HEK293 (cell line): Measurements from ENCODE around the gene DHDH.

Source experiments
- CTCF ChIA-PET: fragments of 350-600 bp; formaldehyde crosslinking; extraction: SDS; loops from one replicate; lab custom pipeline; 2021; ENCODE audit warnings: antibody characterized with exemption; lab: Yijun Ruan, JAX
- POLR2A ChIA-PET: fragments of 300-600 bp; formaldehyde crosslinking; extraction: SDS; loops from one replicate; lab custom pipeline; 2020; ENCODE audit warnings: antibody characterized with exemption, inconsistent platforms; lab: Yijun Ruan, JAX
- H3K27ac ChIP-seq: fragments of 200-500 bp; sonication (Bioruptor generic); 2 replicates; pipeline ENCODE4 v1.5.1; 2014; ENCODE audit warnings: low read depth, low read length, control low read depth, inconsistent platforms; ENCODE audit errors: extremely low read depth
- H3K36me3 ChIP-seq, 2 experiments: fragments of 200-500 bp in 1 of 2; sonication (Bioruptor generic) in 1 of 2; 1 replicate in 1 of 2; 2 replicates in 1 of 2; pipeline ENCODE4 v1.5.1; 2014 to 2017; ENCODE audit warnings: inconsistent platforms in 2 of 2, low read length in 2 of 2; ENCODE audit not compliant: control insufficient read depth in 2 of 2, insufficient read depth in 1 of 2
- H3K4me1 ChIP-seq: fragments of 200-500 bp; sonication (Bioruptor generic); 2 replicates; pipeline ENCODE4 v1.5.1; 2014; ENCODE audit warnings: mild to moderate bottlenecking, low read length, inconsistent platforms; ENCODE audit not compliant: control insufficient read depth, insufficient read depth
- H3K4me3 ChIP-seq: 2 replicates; pipeline ENCODE4 v1.5.1; 2011; ENCODE audit warnings: low read depth, mild to moderate bottlenecking, control low read depth, low read length, moderate library complexity
- H3K9me3 ChIP-seq: fragments of 200-500 bp; sonication (Bioruptor generic); 2 replicates; pipeline ENCODE4 v1.5.1; 2014; ENCODE audit warnings: low read depth, low read length, inconsistent platforms; ENCODE audit not compliant: control insufficient read depth, insufficient read depth
- HOXA7 ChIP-seq: sonication (generic); formaldehyde crosslinking; IDR thresholded peaks from 2 replicates; pipeline ENCODE4 v1.8.1; 2022; ENCODE audit warnings: missing genetic modification reagents, borderline replicate concordance
- SETDB1 ChIP-seq: IDR thresholded peaks from one replicate; pipeline ENCODE4 v1.6.1; 2017; ENCODE audit warnings: mild to moderate bottlenecking, low read length, moderate library complexity, mixed read lengths; ENCODE audit not compliant: insufficient read length
- TCF7L2 ChIP-seq: IDR thresholded peaks from 2 replicates; pipeline ENCODE4 v1.6.1; 2011; ENCODE audit warnings: low read depth, mild to moderate bottlenecking, inconsistent platforms, low read length, moderate library complexity, borderline replicate concordance
- ZNF112 ChIP-seq: fragments of 450-650 bp; formaldehyde crosslinking; IDR thresholded peaks from 2 replicates; pipeline ENCODE4 v1.5.0; 2017; ENCODE audit warnings: missing biosample characterization, missing genetic modification characterization
- ZNF121 ChIP-seq: fragments of 450-650 bp; formaldehyde crosslinking; IDR thresholded peaks from 2 replicates; pipeline ENCODE4 v1.5.1; 2016; ENCODE audit warnings: missing biosample characterization, missing genetic modification characterization
- ZNF132 ChIP-seq: fragments of 450-650 bp; formaldehyde crosslinking; IDR thresholded peaks from 2 replicates; pipeline ENCODE4 v1.5.1; 2017; ENCODE audit warnings: missing biosample characterization, missing genetic modification characterization, borderline replicate concordance
- ZNF140 ChIP-seq: fragments of 450-650 bp; formaldehyde crosslinking; IDR thresholded peaks from 2 replicates; pipeline ENCODE4 v1.5.1; 2016; ENCODE audit warnings: missing biosample characterization, missing genetic modification characterization
- ZNF16 ChIP-seq: fragments of 450-650 bp; formaldehyde crosslinking; IDR thresholded peaks from 2 replicates; pipeline ENCODE4 v1.5.1; 2016; ENCODE audit warnings: low read depth, missing biosample characterization, missing genetic modification characterization
- ZNF174 ChIP-seq: fragments of 450-650 bp; formaldehyde crosslinking; IDR thresholded peaks from 2 replicates; pipeline ENCODE4 v1.5.0; 2017; ENCODE audit warnings: missing biosample characterization, mild to moderate bottlenecking, missing genetic modification characterization
- ZNF214 ChIP-seq: fragments of 450-650 bp; formaldehyde crosslinking; IDR thresholded peaks from 2 replicates; pipeline ENCODE4 v1.5.1; 2017; ENCODE audit warnings: missing biosample characterization, mild to moderate bottlenecking, missing genetic modification characterization, borderline replicate concordance
- ZNF239 ChIP-seq: fragments of 450-650 bp; formaldehyde crosslinking; IDR thresholded peaks from 2 replicates; pipeline ENCODE4 v1.5.1; 2016; ENCODE audit warnings: missing biosample characterization, missing genetic modification characterization
- ZNF335 ChIP-seq: fragments of 450-650 bp; formaldehyde crosslinking; conservative IDR thresholded peaks from 2 replicates; pipeline ENCODE4 v1.5.1; 2016; ENCODE audit warnings: missing biosample characterization, missing genetic modification characterization
- ZNF37A ChIP-seq: fragments of 450-650 bp; IDR thresholded peaks from 2 replicates; pipeline ENCODE4 v1.5.1; 2018; ENCODE audit warnings: missing biosample characterization, missing genetic modification characterization
- ZNF404 ChIP-seq: fragments of 450-650 bp; formaldehyde crosslinking; IDR thresholded peaks from 2 replicates; pipeline ENCODE4 v1.5.1; 2017; ENCODE audit warnings: missing biosample characterization, missing genetic modification characterization
- ZNF433 ChIP-seq: fragments of 450-650 bp; formaldehyde crosslinking; IDR thresholded peaks from 2 replicates; pipeline ENCODE4 v1.5.1; 2016; ENCODE audit warnings: missing biosample characterization, missing genetic modification characterization, low read depth
- ZNF530 ChIP-seq: fragments of 450-650 bp; formaldehyde crosslinking; IDR thresholded peaks from 2 replicates; pipeline ENCODE4 v1.5.1; 2016; ENCODE audit warnings: low read depth, missing biosample characterization, missing genetic modification characterization
- ZNF548 ChIP-seq: fragments of 450-650 bp; formaldehyde crosslinking; IDR thresholded peaks from 2 replicates; pipeline ENCODE4 v1.5.1; 2016; ENCODE audit warnings: missing biosample characterization, missing genetic modification characterization
- ZNF555 ChIP-seq: fragments of 450-650 bp; formaldehyde crosslinking; conservative IDR thresholded peaks from 2 replicates; pipeline ENCODE4 v1.5.1; 2017; ENCODE audit warnings: missing biosample characterization, mild to moderate bottlenecking, missing genetic modification characterization, inconsistent platforms
- ZNF626 ChIP-seq: fragments of 450-650 bp; sonication (Bioruptor Pico); formaldehyde crosslinking; IDR thresholded peaks from 2 replicates; pipeline ENCODE4 v1.5.1; 2018; ENCODE audit warnings: missing biosample characterization, missing genetic modification characterization, inconsistent platforms
- ZNF701 ChIP-seq: fragments of 450-650 bp; formaldehyde crosslinking; IDR thresholded peaks from 2 replicates; pipeline ENCODE4 v1.5.1; 2016; ENCODE audit warnings: missing biosample characterization, missing genetic modification characterization
- ZNF76 ChIP-seq: fragments of 450-650 bp; formaldehyde crosslinking; IDR thresholded peaks from 2 replicates; pipeline ENCODE4; 2016; ENCODE audit warnings: low read depth, missing biosample characterization, missing genetic modification characterization, borderline replicate concordance
- ZNF785 ChIP-seq: fragments of 450-650 bp; formaldehyde crosslinking; IDR thresholded peaks from 2 replicates; pipeline ENCODE4 v1.5.1; 2016; ENCODE audit warnings: missing biosample characterization, missing genetic modification characterization
- ZSCAN30 ChIP-seq: fragments of 450-650 bp; IDR thresholded peaks from 2 replicates; pipeline ENCODE4 v1.5.1; 2018; ENCODE audit warnings: missing biosample characterization, mild to moderate bottlenecking, missing genetic modification characterization, moderate library complexity
- TF ChIP-seq, protein P1 (sequence below): fragments of 450-650 bp; formaldehyde crosslinking; IDR thresholded peaks from 2 replicates; pipeline ENCODE4 v1.5.1; 2016; ENCODE audit warnings: missing biosample characterization, missing genetic modification characterization
- TF ChIP-seq, protein P2 (sequence below): fragments of 450-650 bp; formaldehyde crosslinking; IDR thresholded peaks from 2 replicates; pipeline ENCODE4 v1.5.1; 2016; ENCODE audit warnings: missing biosample characterization, missing genetic modification characterization
- TF ChIP-seq, protein P3 (sequence below): fragments of 450-650 bp; formaldehyde crosslinking; IDR thresholded peaks from 2 replicates; pipeline ENCODE4 v1.5.1; 2016; ENCODE audit warnings: missing biosample characterization, missing genetic modification characterization
- TF ChIP-seq, protein P4 (sequence below): fragments of 450-650 bp; formaldehyde crosslinking; IDR thresholded peaks from 2 replicates; pipeline ENCODE4 v1.5.1; 2017; ENCODE audit warnings: missing biosample characterization, missing genetic modification characterization

The DHDH gene

DNA sequence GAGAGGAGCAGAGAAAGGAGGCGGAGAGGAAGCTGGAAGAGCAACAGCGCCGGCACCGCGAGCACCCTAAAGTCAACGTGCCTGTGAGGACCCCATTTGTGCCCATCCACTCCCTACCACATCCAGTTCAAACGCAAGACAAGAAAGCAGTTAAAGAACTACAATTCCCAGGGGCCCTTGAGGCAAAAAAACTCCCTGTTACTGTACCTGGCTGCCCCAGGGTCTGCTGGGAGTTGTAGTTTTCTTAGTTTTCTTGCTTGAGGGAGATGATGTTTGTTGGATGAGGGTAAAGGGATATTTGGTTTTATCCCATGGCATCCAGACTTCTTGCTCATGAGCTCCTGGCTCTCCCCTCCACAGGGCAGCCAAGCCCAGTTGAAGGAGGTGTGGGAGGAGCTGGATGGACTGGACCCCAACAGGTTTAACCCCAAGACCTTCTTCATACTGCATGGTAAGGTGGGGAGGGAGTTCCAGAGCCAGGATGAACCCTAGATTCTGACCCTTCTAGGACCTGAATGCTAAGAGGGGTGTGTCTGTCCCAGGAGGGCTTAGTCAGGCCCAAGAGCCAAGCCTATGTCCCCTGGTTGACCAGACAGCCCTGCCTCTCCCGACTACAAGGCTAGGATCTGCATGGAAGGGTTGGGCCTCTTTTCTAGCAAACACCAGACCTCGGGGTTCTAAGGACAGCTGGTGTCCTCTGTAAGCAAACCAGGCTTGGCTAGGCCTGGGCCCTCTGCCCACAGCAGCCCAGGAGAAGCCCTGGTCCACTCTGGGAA, 20.2 kb upstream of the DHDH start:
- Histone ChIP-seq H3K4me3 (no peak overlapping the region), H3K36me3 (peaks cover 59 to 65% of the 10 kb centered on the region in 2 experiments), H3K27ac (no peak overlapping the region), H3K9me3 (no peaks in the 10 kb centered on the region), H3K4me1 (no peaks in the 10 kb centered on the region)
- TF ChIP-seq ZNF140 (no peak), ZNF76 (tag by site-specific recombination) (peak; percentile 96)
- POLR2A ChIA-PET = interaction anchor here (0.6 to 0.9 kb wide), 4 partner anchors 11 to 43 kb away, joined by 3 to 5 read pairs (median 3); partner anchors contain the start of gene DHDH
- CTCF ChIA-PET = no interaction called here

DNA sequence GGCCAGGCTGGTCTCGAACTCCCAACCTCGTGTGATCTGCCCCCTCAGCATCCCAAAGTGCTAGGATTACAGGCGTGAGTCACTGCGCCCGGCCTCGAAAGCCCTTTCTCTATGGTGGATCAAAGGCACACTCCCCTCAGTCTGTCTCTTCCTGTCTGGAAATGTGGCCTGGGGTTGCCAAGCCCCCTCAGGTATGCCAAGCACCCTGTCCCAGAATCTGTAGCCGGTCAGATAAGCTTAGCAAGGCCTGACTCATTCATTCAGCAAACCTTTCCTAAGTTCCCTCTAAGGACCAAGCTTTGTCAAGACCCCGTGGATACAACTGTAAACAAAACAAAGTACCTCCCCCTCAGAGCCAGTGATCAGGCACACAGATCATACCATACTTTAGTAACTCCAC, 19.3 kb upstream of the DHDH start:
- no peak overlapping the region for H3K4me3 ChIP-seq
- TF ChIP-seq ZNF555 (tag by site-specific recombination) (no peak), ZNF433 (tag by site-specific recombination) (no peak), ZNF16 (no peak), ZNF121 (no peak), ZNF785 (tag by site-specific recombination) (no peak), ZNF701 (tag by site-specific recombination) (no peak), ZNF174 (tag by site-specific recombination) (no peak), ZNF548 (tag by site-specific recombination) (no peak), ZSCAN30 (tag by site-specific recombination) (no peak), ZNF626 (tag by site-specific recombination) (no peak), SETDB1 (no peak)
- TF ChIP-seq, protein P1, sequence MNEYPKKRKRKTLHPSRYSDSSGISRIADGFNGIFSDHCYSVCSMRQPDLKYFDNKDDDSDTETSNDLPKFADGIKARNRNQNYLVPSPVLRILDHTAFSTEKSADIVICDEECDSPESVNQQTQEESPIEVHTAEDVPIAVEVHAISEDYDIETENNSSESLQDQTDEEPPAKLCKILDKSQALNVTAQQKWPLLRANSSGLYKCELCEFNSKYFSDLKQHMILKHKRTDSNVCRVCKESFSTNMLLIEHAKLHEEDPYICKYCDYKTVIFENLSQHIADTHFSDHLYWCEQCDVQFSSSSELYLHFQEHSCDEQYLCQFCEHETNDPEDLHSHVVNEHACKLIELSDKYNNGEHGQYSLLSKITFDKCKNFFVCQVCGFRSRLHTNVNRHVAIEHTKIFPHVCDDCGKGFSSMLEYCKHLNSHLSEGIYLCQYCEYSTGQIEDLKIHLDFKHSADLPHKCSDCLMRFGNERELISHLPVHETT (tag by site-specific recombination) = no peak
- TF ChIP-seq, protein P2, sequence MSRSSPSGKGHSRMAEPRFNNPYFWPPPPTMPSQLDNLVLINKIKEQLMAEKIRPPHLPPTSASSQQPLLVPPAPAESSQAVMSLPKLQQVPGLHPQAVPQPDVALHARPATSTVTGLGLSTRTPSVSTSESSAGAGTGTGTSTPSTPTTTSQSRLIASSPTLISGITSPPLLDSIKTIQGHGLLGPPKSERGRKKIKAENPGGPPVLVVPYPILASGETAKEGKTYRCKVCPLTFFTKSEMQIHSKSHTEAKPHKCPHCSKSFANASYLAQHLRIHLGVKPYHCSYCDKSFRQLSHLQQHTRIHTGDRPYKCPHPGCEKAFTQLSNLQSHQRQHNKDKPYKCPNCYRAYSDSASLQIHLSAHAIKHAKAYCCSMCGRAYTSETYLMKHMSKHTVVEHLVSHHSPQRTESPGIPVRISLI = no peak
- H3K4me1 ChIP-seq = no peaks in the 10 kb centered on the region
- H3K9me3 ChIP-seq = no peaks in the 10 kb centered on the region
- H3K27ac ChIP-seq = no peak overlapping the region
- ChIA-PET POLR2A (no interaction called here), CTCF (interaction anchor here (0.6 kb wide), 2 partner anchors 67 to 119 kb away, joined by 3 read pairs; no protein-coding TSS in a partner anchor)
- peaks cover 58 to 67% of the 10 kb centered on the region in 2 experiments for H3K36me3 ChIP-seq

DNA sequence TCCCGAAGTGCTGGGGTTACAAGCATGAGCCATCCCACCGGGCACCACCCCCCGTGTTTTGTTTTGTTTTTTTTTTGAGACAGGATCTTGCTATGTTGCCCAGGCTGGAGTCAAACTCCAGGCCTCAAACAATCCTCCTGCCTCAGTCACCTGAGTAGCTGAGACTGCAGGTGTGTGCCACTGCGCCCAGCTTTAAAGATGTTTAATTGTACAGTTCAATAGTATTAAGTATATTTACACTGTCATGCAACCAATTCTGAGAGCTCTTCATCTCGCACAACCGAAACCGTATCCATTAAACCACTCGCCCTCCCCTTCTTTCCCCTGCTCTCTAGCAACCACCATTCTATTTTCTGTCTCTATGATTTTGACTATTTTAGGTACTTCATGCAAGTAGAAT, 17.7 kb upstream of the DHDH start:
- CTCF ChIA-PET = no interaction called here
- Histone ChIP-seq H3K27ac (no peak overlapping the region), H3K9me3 (no peaks in the 10 kb centered on the region), H3K36me3 (peaks cover 55 to 61% of the 10 kb centered on the region in 2 experiments), H3K4me1 (no peaks in the 10 kb centered on the region), H3K4me3 (no peak overlapping the region)
- POLR2A ChIA-PET = interaction anchor here (0.6 to 1.5 kb wide), 3 partner anchors 12 to 804 kb away, joined by 3 to 4 read pairs (median 3); no protein-coding TSS in a partner anchor
- TF ChIP-seq ZNF335 (tag by site-specific recombination) = no peak
- no peak for TF ChIP-seq ZNF548 (tag by site-specific recombination)
- TF ChIP-seq, protein P3, sequence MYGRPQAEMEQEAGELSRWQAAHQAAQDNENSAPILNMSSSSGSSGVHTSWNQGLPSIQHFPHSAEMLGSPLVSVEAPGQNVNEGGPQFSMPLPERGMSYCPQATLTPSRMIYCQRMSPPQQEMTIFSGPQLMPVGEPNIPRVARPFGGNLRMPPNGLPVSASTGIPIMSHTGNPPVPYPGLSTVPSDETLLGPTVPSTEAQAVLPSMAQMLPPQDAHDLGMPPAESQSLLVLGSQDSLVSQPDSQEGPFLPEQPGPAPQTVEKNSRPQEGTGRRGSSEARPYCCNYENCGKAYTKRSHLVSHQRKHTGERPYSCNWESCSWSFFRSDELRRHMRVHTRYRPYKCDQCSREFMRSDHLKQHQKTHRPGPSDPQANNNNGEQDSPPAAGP (tag by site-specific recombination) = no peak
- TF ChIP-seq ZNF239 (tag by site-specific recombination) = no peak
- TF ChIP-seq, protein P4, sequence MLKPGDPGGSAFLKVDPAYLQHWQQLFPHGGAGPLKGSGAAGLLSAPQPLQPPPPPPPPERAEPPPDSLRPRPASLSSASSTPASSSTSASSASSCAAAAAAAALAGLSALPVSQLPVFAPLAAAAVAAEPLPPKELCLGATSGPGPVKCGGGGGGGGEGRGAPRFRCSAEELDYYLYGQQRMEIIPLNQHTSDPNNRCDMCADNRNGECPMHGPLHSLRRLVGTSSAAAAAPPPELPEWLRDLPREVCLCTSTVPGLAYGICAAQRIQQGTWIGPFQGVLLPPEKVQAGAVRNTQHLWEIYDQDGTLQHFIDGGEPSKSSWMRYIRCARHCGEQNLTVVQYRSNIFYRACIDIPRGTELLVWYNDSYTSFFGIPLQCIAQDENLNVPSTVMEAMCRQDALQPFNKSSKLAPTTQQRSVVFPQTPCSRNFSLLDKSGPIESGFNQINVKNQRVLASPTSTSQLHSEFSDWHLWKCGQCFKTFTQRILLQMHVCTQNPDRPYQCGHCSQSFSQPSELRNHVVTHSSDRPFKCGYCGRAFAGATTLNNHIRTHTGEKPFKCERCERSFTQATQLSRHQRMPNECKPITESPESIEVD = no peak
- no peak for TF ChIP-seq ZNF76 (tag by site-specific recombination)
- TF ChIP-seq ZNF37A (tag by site-specific recombination) = no peak
- no peak for TF ChIP-seq ZNF404 (tag by site-specific recombination)
- no peak for TF ChIP-seq ZNF112 (tag by site-specific recombination)
- TF ChIP-seq ZNF214 (tag by site-specific recombination) = no peak
- TF ChIP-seq HOXA7 = no peak
- TF ChIP-seq ZNF530 (tag by site-specific recombination) = no peak
- no peak for TF ChIP-seq TCF7L2
- no peak for TF ChIP-seq ZNF132 (tag by site-specific recombination)
